HG02588 (cell line): ENCODE results near the gene EXOC4.
"Not testable (repeated sequence)": the region's sequence is repeated elsewhere in the genome, so short reads cannot be mapped to it uniquely, and the experiment has no call there.

ENCODE experiments used
- ATAC-seq: cut with Tn5 transposase; IDR thresholded peaks from one replicate; pipeline ENCODE4 v1.9.1; 2021; ENCODE audit warnings: mild to moderate bottlenecking, moderate library complexity; ENCODE audit not compliant: unreplicated experiment

Gene EXOC4

DNA sequence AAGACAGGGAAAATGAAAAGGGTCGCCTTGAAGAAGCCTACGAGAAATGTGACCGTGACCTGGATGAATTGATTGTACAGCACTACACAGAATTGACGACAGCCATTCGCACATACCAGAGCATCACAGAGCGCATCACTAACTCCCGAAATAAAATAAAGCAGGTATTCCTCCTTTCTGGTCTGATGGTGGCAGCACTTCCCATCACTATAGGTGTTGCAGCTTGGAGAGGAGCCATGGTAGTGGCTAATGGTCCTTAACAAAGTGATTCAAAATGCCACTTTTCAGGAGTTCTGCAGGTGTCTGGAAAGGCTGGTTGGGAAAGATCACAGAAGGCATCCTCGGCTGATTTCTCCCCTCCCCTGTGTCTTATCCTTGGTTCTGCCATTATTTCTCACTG is 22.1 kb downstream of the EXOC4 start:
- no peak for ATAC-seq

DNA sequence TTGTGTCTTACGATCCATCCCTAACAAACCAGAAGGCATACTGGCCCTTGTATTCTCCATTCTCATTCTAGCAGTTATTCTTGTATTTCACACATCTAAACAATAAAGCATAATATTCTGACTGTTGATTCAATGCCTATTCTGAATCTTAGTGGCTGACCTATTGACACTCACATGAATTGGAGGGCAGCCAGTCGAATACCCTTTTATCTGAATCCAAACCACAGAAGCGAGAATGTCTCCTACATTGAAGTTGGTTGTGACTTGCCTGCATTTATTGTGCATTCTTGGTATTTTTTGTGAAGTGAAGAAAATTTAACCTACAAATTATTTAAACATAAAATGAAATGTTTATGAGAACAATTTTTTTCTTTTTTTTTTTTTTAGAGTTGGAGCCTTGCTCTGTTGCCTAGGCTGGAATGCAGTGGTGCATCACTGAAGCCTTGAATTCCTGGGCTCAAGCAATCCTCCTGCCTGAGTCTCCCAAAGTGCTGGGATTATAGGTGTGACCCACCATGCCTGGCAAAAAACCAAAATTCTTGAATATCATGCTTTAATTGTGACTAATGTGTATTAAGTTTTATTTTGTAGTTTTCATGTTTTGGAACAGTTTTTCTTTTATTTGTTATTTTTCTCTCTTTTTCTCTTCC is 22.7 kb downstream of the EXOC4 start:
- ATAC-seq, result no peak

GRCh38 chr7:133278975-133279374 is 26.1 kb downstream of the EXOC4 start:
- ATAC-seq, result not testable (repeated sequence)

- ATAC-seq, result no peak
Measured at GRCh38 chr7:133282094-133282493, 29.2 kb downstream of the EXOC4 start.

- ATAC-seq, result no peak
Measured at GRCh38 chr7:133284092-133284491, 31.2 kb downstream of the EXOC4 start.

DNA sequence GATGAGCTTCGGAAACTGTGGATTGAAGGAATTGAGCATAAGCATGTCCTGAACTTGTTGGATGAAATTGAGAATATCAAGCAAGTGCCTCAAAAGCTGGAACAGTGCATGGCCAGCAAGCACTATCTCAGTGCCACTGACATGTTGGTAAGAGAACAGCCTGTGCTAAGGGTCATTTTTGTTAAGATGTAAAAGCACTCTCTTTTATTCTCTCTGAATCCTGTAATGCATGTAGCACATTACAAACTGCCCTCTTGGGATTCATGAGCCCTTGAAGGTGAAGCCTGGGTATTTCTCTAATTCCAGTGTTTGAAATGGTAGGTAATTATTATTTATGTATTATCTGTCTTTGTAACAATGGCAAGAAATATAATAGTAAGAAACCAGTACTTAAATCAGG is 36.1 kb downstream of the EXOC4 start:
- no peak for ATAC-seq

DNA sequence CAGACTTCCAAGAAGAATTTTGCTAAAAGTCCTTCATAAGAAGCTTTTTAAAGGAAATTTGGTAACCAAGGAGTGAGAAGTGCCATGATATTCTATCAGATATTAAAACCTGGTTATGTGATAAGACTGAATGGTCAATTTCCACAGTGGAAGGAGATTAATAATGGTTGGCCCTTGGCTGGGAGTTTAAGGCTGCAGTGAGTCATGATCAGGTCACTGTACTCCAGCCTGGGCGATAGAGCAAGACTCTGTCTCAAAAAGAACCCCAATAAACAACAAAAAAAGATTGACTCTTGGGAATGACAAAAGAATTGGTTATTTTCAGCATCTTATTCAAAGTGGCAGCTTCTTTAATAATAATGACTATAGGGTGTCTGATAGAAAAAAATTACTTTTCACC is 37.2 kb downstream of the EXOC4 start:
- no peak for ATAC-seq

DNA sequence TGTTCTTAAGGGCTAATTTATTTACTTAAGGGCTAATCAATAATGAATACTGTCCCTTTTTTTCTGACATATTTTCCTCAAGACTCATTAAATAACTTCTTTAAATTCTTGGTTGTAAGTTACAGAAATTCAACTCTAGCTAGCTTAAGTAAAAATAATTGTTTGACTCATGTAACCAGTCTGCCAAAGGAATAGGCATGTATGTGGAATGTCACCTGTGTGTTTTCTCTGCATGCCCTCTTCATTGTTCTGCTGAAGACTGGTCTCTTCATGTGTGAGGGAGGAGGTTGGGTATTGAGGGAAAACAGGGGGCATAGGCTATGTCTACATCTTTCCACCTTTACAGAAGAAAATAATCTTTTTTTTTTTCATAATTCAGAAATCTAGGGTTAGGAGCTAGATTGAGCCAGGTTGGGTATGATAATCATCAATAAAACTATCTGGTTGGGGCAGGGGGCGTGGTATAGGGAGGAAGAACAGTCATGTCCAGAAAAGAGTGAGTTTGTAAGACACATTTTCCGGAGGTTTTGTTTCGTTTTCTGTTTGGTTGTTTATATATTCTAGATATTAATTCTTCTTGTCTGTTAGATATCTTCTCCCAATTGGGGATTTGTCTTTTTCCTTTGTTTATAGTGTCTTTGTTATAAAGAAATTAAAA is 37.9 kb downstream of the EXOC4 start:
- no peak for ATAC-seq

- no peak for ATAC-seq
Measured at GRCh38 chr7:133292631-133293030, 39.8 kb downstream of the EXOC4 start.

DNA sequence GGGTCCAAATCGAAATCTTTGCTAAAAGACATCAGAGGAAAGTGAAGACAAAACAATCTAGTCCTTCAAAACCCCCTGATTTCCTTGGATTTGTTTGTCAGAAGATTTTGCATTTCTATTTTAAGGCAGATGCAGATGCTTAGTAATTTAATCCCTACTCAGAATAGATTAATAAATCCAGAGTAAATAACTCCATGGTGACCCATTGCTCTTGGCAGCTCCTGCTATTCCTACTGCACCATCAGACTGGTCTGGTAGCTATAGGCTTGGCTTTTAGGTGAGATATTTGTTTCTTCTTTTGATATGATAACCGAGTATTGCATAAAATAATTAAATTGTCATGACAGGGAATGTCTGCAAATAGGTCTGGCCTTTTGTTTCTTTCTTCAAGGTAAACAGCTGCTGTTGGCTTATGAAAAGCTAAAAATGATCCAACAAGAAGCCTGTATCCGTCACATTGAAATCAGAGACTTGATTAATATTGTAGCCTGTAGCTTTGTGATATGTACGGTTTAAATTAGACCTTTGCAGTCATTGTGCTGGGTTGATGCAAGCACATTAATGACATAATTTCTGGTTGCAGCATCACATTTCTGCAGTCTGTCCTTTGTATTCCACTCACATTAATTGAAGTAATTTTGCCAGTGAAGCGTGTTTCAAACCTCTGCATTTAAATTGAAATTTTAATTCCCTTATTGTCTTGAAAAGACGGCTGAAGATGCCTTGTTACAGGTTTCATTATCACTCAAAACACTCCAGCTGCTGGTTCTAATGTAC is 40.7 kb downstream of the EXOC4 start:
- ATAC-seq, result no peak

GRCh38 chr7:133294234-133294633 is 41.4 kb downstream of the EXOC4 start:
- ATAC-seq, result no peak

DNA sequence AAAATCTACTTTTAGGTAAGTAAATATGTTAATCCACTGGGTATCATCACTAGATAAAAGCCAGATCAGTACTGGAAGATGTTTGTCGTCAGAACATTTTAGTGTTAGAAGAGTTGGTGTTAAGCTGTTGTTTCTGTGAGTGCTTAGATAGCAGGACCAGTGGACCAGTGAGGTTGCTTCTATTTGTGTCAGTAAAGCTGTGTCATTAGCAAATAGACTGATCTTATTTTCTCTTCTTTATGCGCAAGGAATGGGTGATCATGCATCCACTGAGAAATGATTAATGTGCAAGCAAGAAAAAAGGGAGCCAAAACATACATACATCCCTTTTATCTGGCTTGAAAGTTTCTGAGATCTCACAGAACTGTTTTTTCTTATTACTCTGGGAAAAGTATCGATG is 42.6 kb downstream of the EXOC4 start:
- no peak for ATAC-seq

- ATAC-seq, result no peak
Measured at GRCh38 chr7:133297093-133297492, 44.2 kb downstream of the EXOC4 start.

DNA sequence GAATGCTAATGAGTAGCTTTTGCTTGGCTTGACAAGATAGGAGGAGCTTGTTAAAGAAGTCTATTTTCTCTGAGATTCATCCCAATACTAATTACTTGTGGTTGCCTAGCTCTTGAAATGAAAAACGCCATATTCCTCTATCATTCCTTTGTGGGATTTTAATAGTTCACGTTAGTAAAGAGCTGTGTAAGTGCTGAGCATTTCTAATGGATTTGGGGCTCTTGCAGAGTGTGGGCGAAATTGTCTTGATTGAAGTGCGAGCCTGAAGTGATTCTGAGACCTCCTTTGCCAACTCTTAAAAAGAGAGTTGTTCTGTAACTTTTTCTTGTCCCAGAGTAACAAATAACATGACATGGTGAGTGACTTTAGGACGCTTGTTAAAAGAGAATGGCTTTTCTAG is 45.2 kb downstream of the EXOC4 start:
- ATAC-seq, result no peak

- no peak for ATAC-seq
Measured at GRCh38 chr7:133299676-133300075, 46.8 kb downstream of the EXOC4 start.

GRCh38 chr7:133300088-133300487 is 47.2 kb downstream of the EXOC4 start:
- no peak for ATAC-seq

- ATAC-seq, result no peak
Measured at GRCh38 chr7:133300811-133301210, 47.9 kb downstream of the EXOC4 start.

- ATAC-seq, result no peak
Measured at GRCh38 chr7:133301444-133301843, 48.6 kb downstream of the EXOC4 start.

- no peak for ATAC-seq
Measured at GRCh38 chr7:133303372-133303771, 50.5 kb downstream of the EXOC4 start.

GRCh38 chr7:133303931-133304330 is 51.1 kb downstream of the EXOC4 start:
- ATAC-seq, result no peak

DNA sequence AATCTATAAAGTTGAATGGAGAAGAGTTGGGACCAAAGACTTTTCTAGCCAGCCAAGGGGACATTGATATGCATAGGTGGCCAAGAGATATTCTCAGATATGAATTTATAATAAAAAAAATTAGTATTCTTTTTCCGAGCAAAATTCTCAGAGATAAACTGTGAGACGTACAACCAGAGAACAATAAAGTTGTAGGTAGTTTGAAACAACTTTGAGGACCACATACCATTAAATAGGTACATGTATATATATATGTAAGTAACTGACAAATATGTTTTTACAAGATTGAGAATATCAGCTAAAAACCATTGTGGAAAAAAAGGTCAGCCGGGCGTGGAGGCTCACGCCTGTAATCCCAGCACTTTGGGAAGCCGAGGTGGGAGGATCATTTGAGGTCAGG is 56.5 kb downstream of the EXOC4 start:
- no peak for ATAC-seq

GRCh38 chr7:133310232-133310862 is 57.5 kb downstream of the EXOC4 start:
- no peak for ATAC-seq
